Activated naive CD4-positive, alpha-beta T cell treated with anti-CD3 and anti-CD28 coated beads, Interleukin-2, amount 50 U/mL, for 72 hours (primary cell): ENCODE data around the gene BCAS3. TPM values are rescaled to one million over a fixed set of nuclear protein-coding genes. Genes with fewer than 3 reads are reported as not detected.
"Not testable (repeated sequence)": the region's sequence is repeated elsewhere in the genome, so short reads cannot be mapped to it uniquely, and the experiment has no call there.

Experiments used
- ATAC-seq, 2 donors: fragments of 150-1000 bp; cut with Tn5 transposase; 2 replicates each; pipeline ENCODE4 v1.10.0; 2021; ENCODE audit warnings: mild to moderate bottlenecking in 2 of 2, moderate library complexity in 2 of 2
- DNase-seq, 2 donors: peaks; one replicate each; pipeline ENCODE4 v3.0.0; 2021 to 2022; ENCODE audit warnings: low spot score in 2 of 2
- H3K27ac Mint-ChIP-seq, 2 donors: one replicate each; pipeline ENCODE4 v1.8.0; 2022; ENCODE audit warnings: mild to moderate bottlenecking in 2 of 2, mixed read lengths in 2 of 2
- H3K36me3 Mint-ChIP-seq, 2 donors: one replicate each; pipeline ENCODE4 v1.8.0; 2022; ENCODE audit warnings: mixed read lengths in 2 of 2
- H3K9me3 Mint-ChIP-seq, 2 donors: one replicate each; pipeline ENCODE4 v1.8.0; 2022; ENCODE audit warnings: mixed read lengths in 2 of 2
- total RNA-seq, 2 donors: library from RNA; stranded (reverse); gene quantifications; one replicate each; pipeline ENCODE4 v1.2.3, GENCODE V29; 2022

BCAS3 gene
- total RNA-seq, 2 donors from 2014 or later: 10.5 to 24.4 TPM

GRCh38 chr17:61009663-61010062 is 332.0 kb downstream of the BCAS3 start:
- Mint-ChIP-seq H3K9me3 (no peaks in the 10 kb centered on the region), H3K36me3 (no peaks in the 10 kb centered on the region), H3K27ac (no peak overlapping the region)
- DNase-seq (no peak), ATAC-seq (no peak)

GRCh38 chr17:61010661-61011170 is 333.1 kb downstream of the BCAS3 start:
- ATAC-seq: no peak
- Mint-ChIP-seq H3K9me3 (no peaks in the 10 kb centered on the region), H3K27ac (no peak overlapping the region)

GRCh38 chr17:61011251-61011650 is 333.6 kb downstream of the BCAS3 start:
- ATAC-seq: no peak
- no peaks in the 10 kb centered on the region for H3K9me3 Mint-ChIP-seq
- no peak overlapping the region for H3K27ac Mint-ChIP-seq
- no peaks in the 10 kb centered on the region for H3K36me3 Mint-ChIP-seq
- DNase-seq: no peak

More at GRCh38 chr17:61010661-61011170, 333.1 kb downstream of the BCAS3 start:
- DNase-seq: no peak
- H3K36me3 Mint-ChIP-seq: no peaks in the 10 kb centered on the region

- Mint-ChIP-seq H3K36me3 (no peaks in the 10 kb centered on the region), H3K27ac (no peak overlapping the region), H3K9me3 (no peaks in the 10 kb centered on the region)
- DNase-seq (no peak), ATAC-seq (no peak)
Observed at GRCh38 chr17:61015966-61016365, 338.3 kb downstream of the BCAS3 start.

- H3K27ac Mint-ChIP-seq: no peak overlapping the region
- H3K9me3 Mint-ChIP-seq: no peaks in the 10 kb centered on the region
- H3K36me3 Mint-ChIP-seq: no peaks in the 10 kb centered on the region
- no peak for ATAC-seq
- no peak for DNase-seq
Observed at GRCh38 chr17:61017317-61018006, 339.8 kb downstream of the BCAS3 start.

- H3K36me3 Mint-ChIP-seq: no peaks in the 10 kb centered on the region
- DNase-seq (no peak), ATAC-seq (no peak)
- no peaks in the 10 kb centered on the region for H3K9me3 Mint-ChIP-seq
- no peak overlapping the region for H3K27ac Mint-ChIP-seq
Observed at GRCh38 chr17:61018938-61019337, 341.3 kb downstream of the BCAS3 start.

GRCh38 chr17:61023996-61024395 is 346.3 kb downstream of the BCAS3 start:
- ATAC-seq: no peak
- DNase-seq: no peak
- no peaks in the 10 kb centered on the region for H3K9me3 Mint-ChIP-seq
- no peaks in the 10 kb centered on the region for H3K36me3 Mint-ChIP-seq
- H3K27ac Mint-ChIP-seq: no peak overlapping the region

- ATAC-seq (no peak), DNase-seq (no peak)
- no peak overlapping the region for H3K27ac Mint-ChIP-seq
- no peaks in the 10 kb centered on the region for H3K36me3 Mint-ChIP-seq
- H3K9me3 Mint-ChIP-seq: no peaks in the 10 kb centered on the region
Observed at GRCh38 chr17:61026818-61027217, 349.2 kb downstream of the BCAS3 start.

GRCh38 chr17:61029181-61029580 is 351.5 kb downstream of the BCAS3 start:
- H3K36me3 Mint-ChIP-seq: no peaks in the 10 kb centered on the region
- H3K27ac Mint-ChIP-seq: no peak overlapping the region
- H3K9me3 Mint-ChIP-seq: no peaks in the 10 kb centered on the region
- DNase-seq: no peak
- no peak for ATAC-seq

- Mint-ChIP-seq H3K9me3 (no peaks in the 10 kb centered on the region), H3K36me3 (no peaks in the 10 kb centered on the region), H3K27ac (no peak overlapping the region)
- ATAC-seq (no peak), DNase-seq (no peak)
Observed at GRCh38 chr17:61040666-61041065, 363.0 kb downstream of the BCAS3 start.

GRCh38 chr17:61042348-61042747 is 364.7 kb downstream of the BCAS3 start:
- ATAC-seq, H3K36me3 Mint-ChIP-seq, H3K9me3 Mint-ChIP-seq, H3K27ac Mint-ChIP-seq, DNase-seq: not testable (repeated sequence)

- DNase-seq: no peak
- H3K9me3 Mint-ChIP-seq: no peaks in the 10 kb centered on the region
- no peak for ATAC-seq
- no peak overlapping the region for H3K27ac Mint-ChIP-seq
- no peaks in the 10 kb centered on the region for H3K36me3 Mint-ChIP-seq
Observed at GRCh38 chr17:61047515-61047914, 369.9 kb downstream of the BCAS3 start.

- Mint-ChIP-seq H3K36me3 (no peaks in the 10 kb centered on the region), H3K27ac (no peak overlapping the region), H3K9me3 (no peaks in the 10 kb centered on the region)
- DNase-seq (no peak), ATAC-seq (peak; percentile 45 to 79)
Observed at GRCh38 chr17:61048376-61049106, 370.9 kb downstream of the BCAS3 start.

- Mint-ChIP-seq H3K9me3 (no peaks in the 10 kb centered on the region), H3K36me3 (no peaks in the 10 kb centered on the region), H3K27ac (no peak overlapping the region)
- no peak for DNase-seq
- no peak for ATAC-seq
Observed at GRCh38 chr17:61053469-61053868, 375.8 kb downstream of the BCAS3 start.

- ATAC-seq (no peak), DNase-seq (no peak)
- no peaks in the 10 kb centered on the region for H3K36me3 Mint-ChIP-seq
- no peaks in the 10 kb centered on the region for H3K9me3 Mint-ChIP-seq
- no peak overlapping the region for H3K27ac Mint-ChIP-seq
Observed at GRCh38 chr17:61054436-61054835, 376.8 kb downstream of the BCAS3 start.

- Mint-ChIP-seq H3K9me3 (no peaks in the 10 kb centered on the region), H3K36me3 (no peaks in the 10 kb centered on the region), H3K27ac (no peak overlapping the region)
- DNase-seq (no peak), ATAC-seq (peak; percentile 81 to 84)
Observed at GRCh38 chr17:61057257-61057656, 379.6 kb downstream of the BCAS3 start.

- ATAC-seq: no peak
- Mint-ChIP-seq H3K9me3 (no peaks in the 10 kb centered on the region), H3K36me3 (no peaks in the 10 kb centered on the region), H3K27ac (no peak overlapping the region)
- no peak for DNase-seq
Observed at GRCh38 chr17:61058066-61058465, 380.4 kb downstream of the BCAS3 start.

- DNase-seq (no peak), ATAC-seq (no peak)
- Mint-ChIP-seq H3K9me3 (no peaks in the 10 kb centered on the region), H3K36me3 (no peaks in the 10 kb centered on the region), H3K27ac (no peak overlapping the region)
Observed at GRCh38 chr17:61063528-61063927, 385.9 kb downstream of the BCAS3 start.
